ENCODE data around the gene NFATC2. TPM values are rescaled to one million over a fixed set of nuclear protein-coding genes. Genes with fewer than 3 reads are reported as not detected.

The NFATC2 gene
- total RNA-seq, 1 experiment from 2014 or later, result 5.0 TPM

GRCh38 chr20:51431321-51431720, 111.2 kb downstream of the NFATC2 start:
- Histone ChIP-seq H3K27me3 (ENCODE audit: insufficient read depth, low read length) (no peaks in the 10 kb centered on the region), H3K9me2 (ENCODE audit: insufficient read depth) (no peaks in the 10 kb centered on the region), H3K4me3 (replicated peaks in 1 of 2; ENCODE audit: low read depth in 1 of 2, low read length in 2 of 2) (no peak overlapping the region), H2AFZ (ENCODE audit: low read depth, low read length, poor library complexity, severe bottlenecking) (no peak overlapping the region), H3K4me2 (ENCODE audit: low read length) (no peak overlapping the region), H3K4me1 (ENCODE audit: control insufficient read depth in 1 of 2, insufficient read depth in 2 of 2, low read length in 2 of 2) (peaks cover 0 to 21% of the 10 kb centered on the region in 2 experiments; a peak in 1 of 4 replicates), H3K36me3 (ENCODE audit: control insufficient read depth in 1 of 2, insufficient read depth in 2 of 2, low read length in 2 of 2) (no peaks in the 10 kb centered on the region), H3K27ac (ENCODE audit: low read depth, low read length) (no peak overlapping the region), H3K79me2 (ENCODE audit: insufficient read depth, low read length) (no peaks in the 10 kb centered on the region), H3K9me3 (ENCODE audit: control insufficient read depth in 1 of 2, insufficient read depth in 1 of 2, low read depth in 1 of 2, low read length in 2 of 2) (no peaks in the 10 kb centered on the region), H3K9ac (ENCODE audit: low read length) (no peak overlapping the region), H4K20me1 (ENCODE audit: insufficient read depth) (no peaks in the 10 kb centered on the region)
- intact Hi-C loops (cut with micrococcal nuclease), result no loop called here
- BruUV-seq (replicated peaks), result no TSS peak
- CTCF ChIA-PET, result no interaction called here
- ATAC-seq (no peak), DNase-seq (ENCODE audit: low read depth, low spot score) (no peak)
- RAD21 ChIA-PET (ENCODE audit: low non-redundant PET in 1 of 2, low total read pairs in 2 of 2, uncharacterized antibody in 2 of 2, unreplicated experiment in 2 of 2), result no interaction called here
- POLR2A ChIA-PET, result no interaction called here
- TF ChIP-seq CBX3 (IDR thresholded peaks at IDR 0.05; ENCODE audit: low read depth) (no peak), ZFX (IDR thresholded peaks at IDR 0.05) (no peak), EZH2 (IDR thresholded peaks at IDR 0.05) (no peak), ZNF274 (IDR thresholded peaks at IDR 0.05; ENCODE audit: low read depth, low read length) (no peak), YY1 (IDR thresholded peaks at IDR 0.05; ENCODE audit: extremely low read depth, insufficient replicate concordance, low read depth, low read length) (no peak), RAD21 (IDR thresholded peaks at IDR 0.05; ENCODE audit: low read depth) (no peak), ZBTB33 (IDR thresholded peaks at IDR 0.05; ENCODE audit: extremely low read depth, insufficient replicate concordance, low read length) (no peak), ELF1 (IDR thresholded peaks at IDR 0.05; ENCODE audit: borderline replicate concordance, low read depth) (no peak), ATF3 (IDR thresholded peaks at IDR 0.05) (no peak), POLR2AphosphoS5 (IDR thresholded peaks at IDR 0.05; ENCODE audit: low read depth, low read length) (no peak), EZH2phosphoT487 (IDR thresholded peaks at IDR 0.05; ENCODE audit: borderline replicate concordance) (no peak), FOSL1 (IDR thresholded peaks at IDR 0.05; ENCODE audit: low read depth) (no peak), POLR2A (IDR thresholded peaks at IDR 0.05; ENCODE audit: borderline replicate concordance, extremely low read depth, insufficient read depth, insufficient read length) (no peak), CEBPB (IDR thresholded peaks at IDR 0.05; ENCODE audit: low read depth) (no peak), EGR1 (IDR thresholded peaks at IDR 0.05; ENCODE audit: low read depth) (no peak), SP1 (IDR thresholded peaks at IDR 0.05; ENCODE audit: low read depth) (no peak)
- TF ChIP-seq, protein P1, sequence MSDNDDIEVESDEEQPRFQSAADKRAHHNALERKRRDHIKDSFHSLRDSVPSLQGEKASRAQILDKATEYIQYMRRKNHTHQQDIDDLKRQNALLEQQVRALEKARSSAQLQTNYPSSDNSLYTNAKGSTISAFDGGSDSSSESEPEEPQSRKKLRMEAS (IDR thresholded peaks at IDR 0.05), result no peak
- TF ChIP-seq, protein P2, sequence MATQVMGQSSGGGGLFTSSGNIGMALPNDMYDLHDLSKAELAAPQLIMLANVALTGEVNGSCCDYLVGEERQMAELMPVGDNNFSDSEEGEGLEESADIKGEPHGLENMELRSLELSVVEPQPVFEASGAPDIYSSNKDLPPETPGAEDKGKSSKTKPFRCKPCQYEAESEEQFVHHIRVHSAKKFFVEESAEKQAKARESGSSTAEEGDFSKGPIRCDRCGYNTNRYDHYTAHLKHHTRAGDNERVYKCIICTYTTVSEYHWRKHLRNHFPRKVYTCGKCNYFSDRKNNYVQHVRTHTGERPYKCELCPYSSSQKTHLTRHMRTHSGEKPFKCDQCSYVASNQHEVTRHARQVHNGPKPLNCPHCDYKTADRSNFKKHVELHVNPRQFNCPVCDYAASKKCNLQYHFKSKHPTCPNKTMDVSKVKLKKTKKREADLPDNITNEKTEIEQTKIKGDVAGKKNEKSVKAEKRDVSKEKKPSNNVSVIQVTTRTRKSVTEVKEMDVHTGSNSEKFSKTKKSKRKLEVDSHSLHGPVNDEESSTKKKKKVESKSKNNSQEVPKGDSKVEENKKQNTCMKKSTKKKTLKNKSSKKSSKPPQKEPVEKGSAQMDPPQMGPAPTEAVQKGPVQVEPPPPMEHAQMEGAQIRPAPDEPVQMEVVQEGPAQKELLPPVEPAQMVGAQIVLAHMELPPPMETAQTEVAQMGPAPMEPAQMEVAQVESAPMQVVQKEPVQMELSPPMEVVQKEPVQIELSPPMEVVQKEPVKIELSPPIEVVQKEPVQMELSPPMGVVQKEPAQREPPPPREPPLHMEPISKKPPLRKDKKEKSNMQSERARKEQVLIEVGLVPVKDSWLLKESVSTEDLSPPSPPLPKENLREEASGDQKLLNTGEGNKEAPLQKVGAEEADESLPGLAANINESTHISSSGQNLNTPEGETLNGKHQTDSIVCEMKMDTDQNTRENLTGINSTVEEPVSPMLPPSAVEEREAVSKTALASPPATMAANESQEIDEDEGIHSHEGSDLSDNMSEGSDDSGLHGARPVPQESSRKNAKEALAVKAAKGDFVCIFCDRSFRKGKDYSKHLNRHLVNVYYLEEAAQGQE (IDR thresholded peaks at IDR 0.05; ENCODE audit: low read depth), result no peak

Measured in HCT116 (cell line).